Parathyroid adenoma (tissue), 2 donors: ENCODE results near the gene CCDC102A.

Experiments used
- H2AFZ ChIP-seq: fragments of 300-600 bp; sonication (generic); one replicate; pipeline ENCODE4 v1.7.0; 2017; ENCODE audit warnings: antibody characterized with exemption, mild to moderate bottlenecking
- H3K27ac ChIP-seq: fragments of 300-600 bp; sonication (generic); one replicate; pipeline ENCODE4 v1.7.0; 2017
- H3K27me3 ChIP-seq: fragments of 300-600 bp; sonication (generic); one replicate; pipeline ENCODE4 v1.7.0; 2017; ENCODE audit warnings: low read length; ENCODE audit not compliant: control insufficient read depth, insufficient read depth
- H3K36me3 ChIP-seq: fragments of 300-600 bp; sonication (generic); one replicate; pipeline ENCODE4 v1.7.0; 2017; ENCODE audit warnings: low read length; ENCODE audit not compliant: control insufficient read depth, insufficient read depth
- H3K4me1 ChIP-seq: fragments of 300-600 bp; sonication (generic); one replicate; pipeline ENCODE4 v1.7.0; 2017; ENCODE audit warnings: control low read depth
- H3K4me2 ChIP-seq: fragments of 300-600 bp; sonication (generic); one replicate; pipeline ENCODE4 v1.7.0; 2017; ENCODE audit warnings: low read length
- H3K4me3 ChIP-seq: fragments of 300-600 bp; sonication (generic); one replicate; pipeline ENCODE4 v1.7.0; 2017; ENCODE audit warnings: low read depth, low read length
- H3K79me2 ChIP-seq: fragments of 300-600 bp; sonication (generic); one replicate; pipeline ENCODE4 v1.7.0; 2017; ENCODE audit warnings: control low read depth
- H3K9ac ChIP-seq: fragments of 300-600 bp; sonication (generic); one replicate; pipeline ENCODE4 v1.7.0; 2017; ENCODE audit warnings: mild to moderate bottlenecking
- H3K9me3 ChIP-seq: fragments of 300-600 bp; sonication (generic); one replicate; pipeline ENCODE4 v1.7.0; 2017; ENCODE audit warnings: low read length; ENCODE audit not compliant: control insufficient read depth
- CTCF ChIP-seq: fragments of 300-600 bp; sonication (generic); IDR thresholded peaks from one replicate; pipeline ENCODE4 v1.7.0; 2017; ENCODE audit warnings: antibody characterized with exemption, mild to moderate bottlenecking
- donor health status: primary hyperparathyroidism.

The CCDC102A gene

GRCh38 chr16:57510016-57510871 lies 26.1 kb downstream of the CCDC102A start:
- Histone ChIP-seq H3K4me1 (peaks cover 4% of the 10 kb centered on the region), H2AFZ (no peak overlapping the region), H3K4me3 (no peak overlapping the region), H3K36me3 (no peaks in the 10 kb centered on the region), H3K4me2 (no peak overlapping the region), H3K9ac (no peak overlapping the region), H3K79me2 (no peaks in the 10 kb centered on the region), H3K9me3 (no peaks in the 10 kb centered on the region), H3K27me3 (no peaks in the 10 kb centered on the region), H3K27ac (no peak overlapping the region)
- TF ChIP-seq CTCF: no peak

- no peak overlapping the region for H3K4me3 ChIP-seq
- TF ChIP-seq CTCF: no peak
- H3K4me2 ChIP-seq: no peak overlapping the region
- no peak overlapping the region for H3K9ac ChIP-seq
- H3K9me3 ChIP-seq: no peaks in the 10 kb centered on the region
- no peak overlapping the region for H3K27ac ChIP-seq
- no peaks in the 10 kb centered on the region for H3K79me2 ChIP-seq
- H2AFZ ChIP-seq: no peak overlapping the region
- no peaks in the 10 kb centered on the region for H3K27me3 ChIP-seq
- no peaks in the 10 kb centered on the region for H3K36me3 ChIP-seq
- peaks cover 11% of the 10 kb centered on the region for H3K4me1 ChIP-seq
Observed at GRCh38 chr16:57509231-57509923, 27.0 kb downstream of the CCDC102A start.

DNA sequence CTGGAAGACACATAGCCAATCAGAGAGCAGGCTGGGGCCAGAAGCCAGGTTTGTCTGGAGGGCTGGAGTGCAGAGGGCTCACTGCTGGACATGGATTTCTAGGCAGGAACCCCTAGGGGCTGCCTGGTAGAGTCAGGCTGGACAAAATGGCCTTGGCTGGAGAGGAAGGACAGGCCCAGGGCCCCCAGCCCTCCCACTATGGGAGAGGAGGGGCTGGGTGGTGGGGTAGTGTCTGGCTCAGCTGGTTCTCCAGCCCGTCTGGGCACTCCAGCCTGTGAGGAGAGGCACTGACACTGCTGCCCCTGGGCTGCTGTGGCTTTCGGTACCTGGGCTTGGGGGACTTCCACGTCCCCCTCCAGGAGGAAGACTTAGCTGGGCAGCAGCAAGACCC lies 28.3 kb downstream of the CCDC102A start:
- no peaks in the 10 kb centered on the region for H3K27me3 ChIP-seq
- TF ChIP-seq CTCF: no peak
- no peaks in the 10 kb centered on the region for H3K36me3 ChIP-seq
- H3K4me3 ChIP-seq: no peak overlapping the region
- no peaks in the 10 kb centered on the region for H3K9me3 ChIP-seq
- no peaks in the 10 kb centered on the region for H3K79me2 ChIP-seq
- no peak overlapping the region for H3K9ac ChIP-seq
- peaks cover 18% of the 10 kb centered on the region for H3K4me1 ChIP-seq
- H3K4me2 ChIP-seq: no peak overlapping the region
- H2AFZ ChIP-seq: no peak overlapping the region
- H3K27ac ChIP-seq: no peak overlapping the region

DNA sequence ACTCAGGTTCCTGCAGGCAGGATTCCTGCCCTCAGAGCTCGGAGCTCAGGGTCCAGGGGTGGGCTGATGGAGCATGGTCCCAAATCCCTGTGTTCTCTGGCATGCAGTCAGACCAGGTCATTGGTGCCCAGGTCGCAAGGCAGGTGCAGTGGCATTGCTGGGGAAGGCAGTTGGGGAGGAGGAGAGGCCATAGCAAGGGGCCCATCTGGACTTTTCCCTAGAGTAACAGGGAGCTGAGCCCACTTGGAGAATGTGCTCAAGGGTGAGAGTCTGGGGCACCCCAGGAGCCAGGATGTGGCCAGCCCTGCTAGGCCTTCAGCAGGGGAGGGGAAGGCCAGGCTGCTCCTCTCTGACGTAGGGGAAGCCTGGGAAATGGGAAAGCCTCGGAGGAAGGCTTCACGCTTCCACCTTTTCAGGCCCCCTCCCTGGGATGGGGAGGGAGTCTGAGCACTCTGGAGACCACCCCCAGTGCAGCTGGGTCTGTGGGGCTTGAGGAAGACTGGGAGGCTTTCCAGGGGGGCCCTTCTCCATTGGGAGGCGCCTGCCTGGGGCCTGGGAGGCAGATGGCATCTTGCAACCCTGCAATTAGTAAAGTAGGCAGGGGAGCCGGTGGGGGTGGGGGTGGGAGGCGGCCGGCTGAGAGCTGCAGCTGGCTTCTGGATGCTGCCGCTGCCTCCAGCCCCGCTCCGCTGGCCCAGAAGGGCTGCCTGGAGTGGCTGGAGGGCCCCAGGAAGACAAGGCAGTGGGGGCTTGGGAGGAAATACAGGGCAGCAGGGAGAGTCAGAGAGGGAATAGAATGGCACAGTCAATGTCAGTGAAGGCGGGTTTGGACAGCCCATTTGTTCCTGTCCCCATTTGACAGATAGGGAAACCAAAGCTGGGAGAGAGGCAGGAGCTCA lies 29.0 kb downstream of the CCDC102A start:
- Histone ChIP-seq H2AFZ (no peak overlapping the region), H3K27ac (no peak overlapping the region), H3K36me3 (no peaks in the 10 kb centered on the region), H3K79me2 (no peaks in the 10 kb centered on the region), H3K27me3 (no peaks in the 10 kb centered on the region), H3K4me2 (no peak overlapping the region), H3K9ac (no peak overlapping the region), H3K9me3 (no peaks in the 10 kb centered on the region), H3K4me1 (peaks cover 18% of the 10 kb centered on the region), H3K4me3 (no peak overlapping the region)
- no peak for TF ChIP-seq CTCF
